Measurements from ENCODE around the gene TCEA2. TPM values are rescaled to one million over a fixed set of nuclear protein-coding genes. Genes with fewer than 3 reads are reported as not detected.
A peak's percentile ranks its signal among the peaks of the same experiment; 100 is the strongest.

TCEA2 gene
- total and polyA plus RNA-seq, 2 of the 13 experiments (the other 11 are each of a cell fraction or from before 2014, with no cell fraction given) = 28.1 to 33.7 TPM

DNA sequence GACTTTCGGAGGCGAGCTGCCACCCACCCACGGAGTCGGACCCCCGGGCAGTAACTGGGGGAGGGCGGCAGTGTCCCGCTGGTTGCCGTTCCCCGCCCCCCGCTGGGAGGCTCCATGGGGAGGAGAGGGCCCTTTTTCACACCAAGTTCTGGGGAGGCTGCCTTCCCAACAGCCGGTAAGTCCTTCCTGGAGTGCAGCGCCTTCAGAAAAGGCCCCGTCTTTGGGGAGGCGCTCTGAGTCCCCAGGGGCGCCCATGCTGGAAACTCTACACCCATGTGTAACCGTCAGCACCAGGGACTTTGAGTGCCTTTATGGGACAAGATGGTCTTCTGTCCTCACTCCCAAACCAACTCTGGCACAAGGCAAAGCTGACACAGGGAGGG is 13.1 kb upstream of the TCEA2 start (continued):
- TF ChIP-seq, protein P1, sequence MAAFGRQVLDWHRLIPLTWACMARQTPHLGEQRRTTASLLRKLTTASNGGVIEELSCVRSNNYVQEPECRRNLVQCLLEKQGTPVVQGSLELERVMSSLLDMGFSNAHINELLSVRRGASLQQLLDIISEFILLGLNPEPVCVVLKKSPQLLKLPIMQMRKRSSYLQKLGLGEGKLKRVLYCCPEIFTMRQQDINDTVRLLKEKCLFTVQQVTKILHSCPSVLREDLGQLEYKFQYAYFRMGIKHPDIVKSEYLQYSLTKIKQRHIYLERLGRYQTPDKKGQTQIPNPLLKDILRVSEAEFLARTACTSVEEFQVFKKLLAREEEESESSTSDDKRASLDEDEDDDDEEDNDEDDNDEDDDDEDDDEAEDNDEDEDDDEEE (CRISPR knock-in tag; IDR thresholded peaks at IDR 0.05) = peak; percentile 97
- TF ChIP-seq ZC3H13 (CRISPR knock-in tag; IDR thresholded peaks at IDR 0.05) (peak; percentile 42), ARHGAP35 (CRISPR knock-in tag; IDR thresholded peaks at IDR 0.05; ENCODE audit: borderline replicate concordance) (no peak; the same call in 1 of the 2 replicates), ZNF644 (CRISPR knock-in tag; IDR thresholded peaks at IDR 0.05; ENCODE audit: low read depth) (no peak), ARNTL (CRISPR knock-in tag; IDR thresholded peaks at IDR 0.05) (peak; percentile 29; the same call in 1 of the 2 replicates), TEAD3 (CRISPR knock-in tag; optimal IDR thresholded peaks at IDR 0.05; ENCODE audit: borderline replicate concordance) (no peak), NCOA1 (CRISPR knock-in tag; IDR thresholded peaks at IDR 0.05) (0 out of 2 replicates have a peak, but pooled peaks have one; percentile 87), SP5 (CRISPR knock-in tag; IDR thresholded peaks at IDR 0.05; ENCODE audit: borderline replicate concordance, low read depth) (peak; percentile 36; the same call in 1 of the 2 replicates), ZNF343 (CRISPR knock-in tag; IDR thresholded peaks at IDR 0.05) (peak; percentile 87), SOX6 (IDR thresholded peaks at IDR 0.05) (no peak), SOX6 (CRISPR knock-in tag; IDR thresholded peaks at IDR 0.05) (0 out of 2 replicates have a peak, but pooled peaks have one; percentile 19), ZNF879 (CRISPR knock-in tag; IDR thresholded peaks at IDR 0.05) (peak; percentile 35; the same call in 1 of the 2 replicates), SALL1 (CRISPR knock-in tag; IDR thresholded peaks at IDR 0.05) (peak; percentile 2; the same call in 1 of the 2 replicates), NFKBIZ (CRISPR knock-in tag; IDR thresholded peaks at IDR 0.05) (peak; percentile 59; the same call in 1 of the 2 replicates), POGZ (CRISPR knock-in tag; IDR thresholded peaks at IDR 0.05) (peak; percentile 49; the same call in 1 of the 2 replicates), PTBP1 (IDR thresholded peaks at IDR 0.05; ENCODE audit: low read depth, low read length, poor library complexity, severe bottlenecking) (peak; percentile 81), ZNF749 (CRISPR knock-in tag; IDR thresholded peaks at IDR 0.05; ENCODE audit: borderline replicate concordance) (0 out of 2 replicates have a peak, but pooled peaks have one; percentile 12), SRSF1 (optimal IDR thresholded peaks at IDR 0.05; ENCODE audit: low read depth, low read length) (peak; percentile 97), ZNF337 (CRISPR knock-in tag; IDR thresholded peaks at IDR 0.05; ENCODE audit: borderline replicate concordance, low read depth) (peak; percentile 15; the same call in 1 of the 2 replicates)
- TF ChIP-seq, protein P2, sequence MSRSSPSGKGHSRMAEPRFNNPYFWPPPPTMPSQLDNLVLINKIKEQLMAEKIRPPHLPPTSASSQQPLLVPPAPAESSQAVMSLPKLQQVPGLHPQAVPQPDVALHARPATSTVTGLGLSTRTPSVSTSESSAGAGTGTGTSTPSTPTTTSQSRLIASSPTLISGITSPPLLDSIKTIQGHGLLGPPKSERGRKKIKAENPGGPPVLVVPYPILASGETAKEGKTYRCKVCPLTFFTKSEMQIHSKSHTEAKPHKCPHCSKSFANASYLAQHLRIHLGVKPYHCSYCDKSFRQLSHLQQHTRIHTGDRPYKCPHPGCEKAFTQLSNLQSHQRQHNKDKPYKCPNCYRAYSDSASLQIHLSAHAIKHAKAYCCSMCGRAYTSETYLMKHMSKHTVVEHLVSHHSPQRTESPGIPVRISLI (CRISPR knock-in tag; IDR thresholded peaks at IDR 0.05; ENCODE audit: borderline replicate concordance) = 0 out of 2 replicates have a peak, but pooled peaks have one; percentile 11
- TF ChIP-seq, protein P3, sequence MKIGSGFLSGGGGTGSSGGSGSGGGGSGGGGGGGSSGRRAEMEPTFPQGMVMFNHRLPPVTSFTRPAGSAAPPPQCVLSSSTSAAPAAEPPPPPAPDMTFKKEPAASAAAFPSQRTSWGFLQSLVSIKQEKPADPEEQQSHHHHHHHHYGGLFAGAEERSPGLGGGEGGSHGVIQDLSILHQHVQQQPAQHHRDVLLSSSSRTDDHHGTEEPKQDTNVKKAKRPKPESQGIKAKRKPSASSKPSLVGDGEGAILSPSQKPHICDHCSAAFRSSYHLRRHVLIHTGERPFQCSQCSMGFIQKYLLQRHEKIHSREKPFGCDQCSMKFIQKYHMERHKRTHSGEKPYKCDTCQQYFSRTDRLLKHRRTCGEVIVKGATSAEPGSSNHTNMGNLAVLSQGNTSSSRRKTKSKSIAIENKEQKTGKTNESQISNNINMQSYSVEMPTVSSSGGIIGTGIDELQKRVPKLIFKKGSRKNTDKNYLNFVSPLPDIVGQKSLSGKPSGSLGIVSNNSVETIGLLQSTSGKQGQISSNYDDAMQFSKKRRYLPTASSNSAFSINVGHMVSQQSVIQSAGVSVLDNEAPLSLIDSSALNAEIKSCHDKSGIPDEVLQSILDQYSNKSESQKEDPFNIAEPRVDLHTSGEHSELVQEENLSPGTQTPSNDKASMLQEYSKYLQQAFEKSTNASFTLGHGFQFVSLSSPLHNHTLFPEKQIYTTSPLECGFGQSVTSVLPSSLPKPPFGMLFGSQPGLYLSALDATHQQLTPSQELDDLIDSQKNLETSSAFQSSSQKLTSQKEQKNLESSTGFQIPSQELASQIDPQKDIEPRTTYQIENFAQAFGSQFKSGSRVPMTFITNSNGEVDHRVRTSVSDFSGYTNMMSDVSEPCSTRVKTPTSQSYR (CRISPR knock-in tag; IDR thresholded peaks at IDR 0.05; ENCODE audit: borderline replicate concordance) = peak; percentile 53; the same call in 1 of the 2 replicates
- TF ChIP-seq, protein P4, sequence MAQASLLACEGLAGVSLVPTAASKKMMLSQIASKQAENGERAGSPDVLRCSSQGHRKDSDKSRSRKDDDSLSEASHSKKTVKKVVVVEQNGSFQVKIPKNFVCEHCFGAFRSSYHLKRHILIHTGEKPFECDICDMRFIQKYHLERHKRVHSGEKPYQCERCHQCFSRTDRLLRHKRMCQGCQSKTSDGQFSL (CRISPR knock-in tag; IDR thresholded peaks at IDR 0.05) = 0 out of 2 replicates have a peak, but pooled peaks have one; percentile 62
- TF ChIP-seq, protein P5, sequence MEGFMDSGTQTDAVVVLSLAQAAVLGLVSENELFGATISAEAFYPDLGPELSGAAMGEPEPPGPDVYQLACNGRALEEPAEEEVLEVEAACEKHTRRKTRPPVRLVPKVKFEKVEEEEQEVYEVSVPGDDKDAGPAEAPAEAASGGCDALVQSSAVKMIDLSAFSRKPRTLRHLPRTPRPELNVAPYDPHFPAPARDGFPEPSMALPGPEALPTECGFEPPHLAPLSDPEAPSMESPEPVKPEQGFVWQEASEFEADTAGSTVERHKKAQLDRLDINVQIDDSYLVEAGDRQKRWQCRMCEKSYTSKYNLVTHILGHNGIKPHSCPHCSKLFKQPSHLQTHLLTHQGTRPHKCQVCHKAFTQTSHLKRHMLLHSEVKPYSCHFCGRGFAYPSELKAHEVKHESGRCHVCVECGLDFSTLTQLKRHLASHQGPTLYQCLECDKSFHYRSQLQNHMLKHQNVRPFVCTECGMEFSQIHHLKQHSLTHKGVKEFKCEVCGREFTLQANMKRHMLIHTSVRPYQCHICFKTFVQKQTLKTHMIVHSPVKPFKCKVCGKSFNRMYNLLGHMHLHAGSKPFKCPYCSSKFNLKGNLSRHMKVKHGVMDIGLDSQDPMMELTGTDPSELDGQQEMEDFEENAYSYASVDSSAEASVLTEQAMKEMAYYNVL (CRISPR knock-in tag; IDR thresholded peaks at IDR 0.05; ENCODE audit: borderline replicate concordance) = no peak
